GM21528 (cell line): ENCODE measurements around the gene SRRM4.

Experiments used
- ATAC-seq: cut with Tn5 transposase; IDR thresholded peaks from one replicate; pipeline ENCODE4 v1.9.1; 2021; ENCODE audit warnings: mild to moderate bottlenecking, moderate library complexity; ENCODE audit not compliant: unreplicated experiment, low FRiP score

Gene SRRM4

GRCh38 chr12:119157528-119157927, 176.2 kb downstream of the SRRM4 start:
- no peak for ATAC-seq

- ATAC-seq = no peak
Observed at GRCh38 chr12:119157978-119158377, 176.6 kb downstream of the SRRM4 start.

- ATAC-seq = no peak
Observed at GRCh38 chr12:119158402-119158801, 177.1 kb downstream of the SRRM4 start.

- ATAC-seq = no peak
Observed at GRCh38 chr12:119159844-119160243, 178.5 kb downstream of the SRRM4 start.

GRCh38 chr12:119167902-119168301, 186.6 kb downstream of the SRRM4 start:
- ATAC-seq = no peak

- no peak for ATAC-seq
Observed at GRCh38 chr12:119168721-119169120, 187.4 kb downstream of the SRRM4 start.

GRCh38 chr12:119169150-119169549, 187.8 kb downstream of the SRRM4 start:
- no peak for ATAC-seq

GRCh38 chr12:119171291-119171690, 189.9 kb downstream of the SRRM4 start:
- ATAC-seq = no peak

GRCh38 chr12:119171691-119172425, 190.5 kb downstream of the SRRM4 start:
- no peak for ATAC-seq

- ATAC-seq = no peak
Observed at GRCh38 chr12:119175081-119175480, 193.7 kb downstream of the SRRM4 start.

- ATAC-seq = no peak
Observed at GRCh38 chr12:119176267-119177055, 195.1 kb downstream of the SRRM4 start.

- ATAC-seq = no peak
Observed at GRCh38 chr12:119177056-119177325, 195.7 kb downstream of the SRRM4 start.

- no peak for ATAC-seq
Observed at GRCh38 chr12:119177724-119178380, 196.5 kb downstream of the SRRM4 start.

GRCh38 chr12:119178544-119179334, 197.4 kb downstream of the SRRM4 start, which contains the start of gene HSPB8:
Gene HSPB8, plus strand, starts transcription at chr12:119178931. Its CDS starts 382 bp downstream, at chr12:119179313.
- ATAC-seq = no peak

GRCh38 chr12:119179335-119180021, 198.1 kb downstream of the SRRM4 start:
- ATAC-seq = no peak

- ATAC-seq = no peak
Observed at GRCh38 chr12:119180380-119181040, 199.2 kb downstream of the SRRM4 start.

- ATAC-seq = no peak
Observed at GRCh38 chr12:119181202-119181601, 199.9 kb downstream of the SRRM4 start.

GRCh38 chr12:119181944-119182343, 200.6 kb downstream of the SRRM4 start:
- no peak for ATAC-seq

GRCh38 chr12:119182701-119183493, 201.6 kb downstream of the SRRM4 start:
- ATAC-seq = no peak
